Right ventricle myocardium inferior (tissue), 1 donor: ENCODE measurements around the gene SCRN1. TPM values are rescaled to one million over a fixed set of nuclear protein-coding genes. Genes with fewer than 3 reads are reported as not detected.
"Not testable (repeated sequence)": the region's sequence is repeated elsewhere in the genome, so short reads cannot be mapped to it uniquely, and the experiment has no call there.

Experiments used
- ATAC-seq: fragments of 200-7000 bp; cut with Tn5 transposase; one replicate; pipeline ENCODE4 v1.9.1; 2020; ENCODE audit warnings: mild to moderate bottlenecking, moderate library complexity
- DNase-seq: peaks from one replicate; pipeline ENCODE4 v3.0.0; 2021; ENCODE audit errors: missing footprints
- intact Hi-C: fragments of 100-400 bp; cut with DNase I; formaldehyde crosslinking; loops from one replicate; pipeline ENCODE4 v1.11.0; 2022
- total RNA-seq: library from RNA; stranded (reverse); fragmentation: NEBNext Ultra II Directional; extraction: Animal tissue kit (Norgen Biotek cat#: 25700); gene quantifications from one replicate; pipeline ENCODE4 v1.2.1, GENCODE V29; 2021
- donor health status: DM: no; HTN: yes; CAD: no; lungs with severe emphysema.

SCRN1 gene
- total RNA-seq, 1 donor from 2014 or later: 15.0 TPM

DNA sequence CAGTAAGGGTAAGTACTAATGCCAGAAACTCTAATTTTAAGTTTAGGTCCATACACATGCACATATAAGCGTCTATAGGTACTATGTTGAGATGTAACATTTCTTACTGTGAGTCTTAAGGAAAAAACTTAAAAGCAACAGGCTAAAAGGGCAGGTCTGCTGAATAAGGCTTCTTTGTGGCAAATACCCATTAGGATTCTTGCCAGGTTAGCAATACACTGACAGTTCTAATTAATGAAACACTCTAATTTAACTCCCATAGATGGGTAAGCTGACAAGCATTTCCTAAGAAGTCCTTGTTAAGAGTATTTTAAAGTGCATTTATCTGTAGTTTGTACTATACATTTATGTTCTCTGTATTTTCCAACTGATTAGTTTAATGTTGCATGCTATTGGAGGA is 14.0 kb downstream of the SCRN1 start:
- ATAC-seq (no peak), DNase-seq (no peak)
- intact Hi-C loops: no loop called here

DNA sequence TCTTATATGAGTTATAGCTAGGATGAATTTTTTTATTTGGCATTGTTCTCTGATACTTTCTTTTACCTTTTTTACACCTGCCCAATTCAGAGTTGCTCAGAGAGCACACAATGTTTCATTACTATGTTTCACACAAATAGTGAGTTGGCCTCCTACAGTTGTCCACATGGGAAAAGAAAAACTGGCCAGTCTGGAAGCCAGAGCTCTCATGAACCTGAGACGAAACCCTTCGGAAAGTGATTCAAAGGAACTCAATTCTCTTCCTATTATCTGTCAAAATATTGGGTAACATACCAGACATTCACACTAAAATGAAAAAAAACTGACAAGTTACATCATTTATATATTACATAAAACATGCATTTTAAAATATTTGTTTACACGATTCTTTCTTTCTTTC is 15.3 kb downstream of the SCRN1 start:
- intact Hi-C loops: no loop called here
- ATAC-seq (no peak), DNase-seq (no peak)

DNA sequence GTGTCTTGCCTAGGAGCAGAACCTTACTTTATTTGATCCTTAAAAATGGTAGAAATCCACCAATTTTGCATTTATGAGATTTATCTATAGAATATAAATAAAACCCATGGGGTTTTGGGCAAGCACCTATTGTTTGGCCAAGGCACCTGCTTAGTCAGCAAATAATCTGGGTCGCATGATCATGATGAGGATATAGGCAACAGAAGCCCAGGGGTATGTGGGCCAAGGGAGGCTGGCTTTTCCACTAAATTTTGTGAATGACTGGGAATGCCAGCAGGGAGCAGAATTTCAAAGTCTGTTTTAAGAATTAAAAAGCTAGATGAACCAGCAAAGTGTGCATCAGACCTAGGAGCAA is 17.3 kb downstream of the SCRN1 start:
- intact Hi-C loops: no loop called here
- DNase-seq (no peak), ATAC-seq (no peak)

DNA sequence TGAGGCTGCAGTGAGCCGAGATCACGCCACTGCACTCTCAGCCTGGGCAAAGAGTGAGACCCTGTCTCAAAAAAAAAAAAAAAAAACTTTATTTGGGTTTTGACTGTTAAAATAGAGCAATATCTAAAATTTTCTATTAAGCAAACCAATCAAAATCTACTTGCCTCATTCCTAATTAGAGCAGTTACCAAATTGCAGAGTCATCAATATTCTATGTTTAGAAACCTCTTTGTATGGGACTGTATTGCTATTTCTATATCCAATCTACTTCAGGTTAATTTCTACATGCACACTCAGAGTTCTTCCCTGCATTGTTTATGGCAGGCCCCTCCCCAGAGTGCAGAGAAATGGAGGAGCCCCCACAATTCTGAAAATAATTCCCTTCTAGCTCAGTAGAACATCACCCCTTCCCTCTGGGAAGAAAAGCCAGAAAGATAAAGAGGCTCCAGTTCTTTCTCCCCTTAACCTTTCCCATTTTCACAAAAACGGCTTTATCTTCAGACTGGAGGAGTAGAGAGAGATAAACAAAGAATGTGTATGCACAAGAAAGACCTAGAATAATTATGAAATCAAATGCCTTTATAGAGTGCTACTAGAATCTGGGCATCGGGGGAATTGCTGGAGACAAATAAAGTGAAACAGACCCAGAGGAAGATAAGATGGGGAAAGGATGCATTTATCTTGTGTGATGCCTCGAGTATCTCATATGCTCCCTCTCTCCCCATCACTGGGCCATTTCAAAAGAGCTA is 17.9 kb downstream of the SCRN1 start:
- intact Hi-C loops: no loop called here
- no peak for DNase-seq
- ATAC-seq: no peak

DNA sequence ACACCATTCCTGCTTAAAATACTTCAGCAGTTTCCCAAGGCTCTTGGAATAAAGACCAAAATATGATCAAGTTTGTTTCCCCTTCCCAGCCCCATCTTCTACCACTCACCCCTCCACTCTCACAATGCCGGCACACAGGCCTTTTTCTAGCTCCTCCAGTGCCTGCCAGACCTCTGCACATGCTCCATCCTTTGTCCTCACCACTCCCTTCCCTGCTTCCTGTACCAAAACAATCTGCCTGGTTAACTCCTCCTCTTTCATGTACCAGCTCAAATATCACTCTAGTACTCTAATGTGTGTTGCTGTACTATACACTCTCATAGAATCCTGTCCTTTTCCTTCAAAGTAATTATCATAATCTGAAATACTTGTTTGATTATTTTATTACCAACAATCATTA is 19.4 kb downstream of the SCRN1 start:
- ATAC-seq (no peak), DNase-seq (no peak)
- intact Hi-C loops: no loop called here

DNA sequence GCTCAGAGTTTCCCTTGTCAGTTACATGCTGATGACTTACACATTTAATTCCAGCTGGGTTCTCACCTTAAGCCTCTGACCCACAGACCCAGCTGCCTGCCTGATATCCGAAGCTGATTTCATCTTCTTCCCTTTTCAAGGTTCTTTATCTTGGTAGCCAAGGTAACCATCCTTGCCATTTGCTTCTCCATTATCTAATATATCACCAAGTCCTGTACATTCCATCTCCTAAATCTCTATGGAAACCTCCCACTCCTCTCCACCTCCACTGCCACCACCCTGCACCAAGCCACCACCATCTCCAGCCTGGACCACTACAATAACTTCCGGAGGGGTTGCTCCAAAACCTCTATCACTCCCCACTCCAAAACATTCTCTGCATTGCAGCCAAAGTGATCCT is 19.9 kb downstream of the SCRN1 start:
- intact Hi-C loops: no loop called here
- no peak for DNase-seq
- no peak for ATAC-seq

DNA sequence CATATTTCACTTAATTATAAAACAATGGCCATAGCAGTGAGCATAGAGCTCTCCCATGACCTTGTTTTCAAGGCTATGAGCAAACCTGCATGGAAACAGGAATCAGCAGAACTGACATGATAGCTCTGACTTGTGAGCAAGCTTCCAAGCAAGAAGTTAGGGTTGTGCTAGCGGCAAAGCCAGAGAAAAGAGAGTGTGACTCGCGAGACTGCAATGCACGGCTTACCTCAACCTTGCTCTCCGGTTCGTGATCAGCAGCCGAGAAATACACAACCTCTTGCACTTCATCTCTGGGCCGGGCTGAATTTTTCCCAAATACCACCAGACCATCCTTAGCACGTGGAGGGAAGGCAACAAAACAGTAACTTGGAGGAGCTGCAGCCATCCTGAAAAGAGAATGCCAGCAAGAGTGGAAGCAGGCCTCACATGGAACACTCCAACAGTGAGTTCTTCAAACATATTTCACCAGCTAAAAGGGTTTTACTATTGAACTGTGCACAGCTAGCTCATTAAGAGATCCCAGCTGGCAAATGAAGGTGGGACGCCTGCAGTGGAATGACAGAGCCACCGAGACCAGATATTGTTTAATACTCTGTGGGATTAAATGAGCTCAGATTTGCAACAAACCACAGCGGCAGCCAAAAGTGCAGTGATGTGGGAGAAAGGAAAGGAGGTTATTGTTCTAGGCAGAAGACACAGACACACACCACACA is 20.8 kb downstream of the SCRN1 start:
- peak; percentile 26 for ATAC-seq
- intact Hi-C loops: no loop called here
- no peak for DNase-seq

DNA sequence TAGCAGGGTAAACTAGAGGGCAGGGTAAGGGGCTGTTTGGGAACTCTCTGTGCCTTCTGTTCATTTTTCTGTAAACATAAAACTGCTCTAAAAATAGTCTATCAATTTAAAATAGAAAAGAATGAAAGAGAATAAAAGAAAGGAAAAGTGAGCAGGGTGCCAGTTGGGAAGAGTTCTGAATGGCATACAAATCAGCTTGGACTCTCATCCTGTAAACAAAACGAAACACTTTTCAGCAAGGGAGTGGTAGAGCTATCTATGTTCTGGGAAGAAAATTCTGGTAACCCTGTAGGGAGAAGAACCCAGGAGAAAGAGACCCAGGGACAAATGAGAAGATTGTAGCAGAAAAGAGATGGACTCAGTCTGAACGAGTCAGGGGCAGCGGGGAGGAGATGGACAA is 24.6 kb downstream of the SCRN1 start:
- ATAC-seq (no peak), DNase-seq (no peak)
- intact Hi-C loops: no loop called here

DNA sequence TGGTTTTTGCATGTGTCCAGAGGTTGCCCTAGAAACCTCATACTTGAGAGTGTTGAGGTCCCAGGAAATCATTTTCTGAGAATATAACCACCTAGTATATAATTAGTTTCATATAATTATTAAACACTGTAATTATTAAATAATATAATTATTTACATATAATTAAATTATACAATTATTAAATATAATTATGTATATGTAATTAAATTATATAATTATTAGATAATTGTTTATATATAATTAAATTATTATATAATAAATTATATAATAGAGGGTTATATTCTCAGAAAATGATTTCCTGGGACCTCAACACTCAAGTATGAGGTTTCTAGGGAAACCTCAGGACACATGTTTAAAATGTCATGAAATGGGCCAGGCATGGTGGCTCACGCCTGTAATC is 27.6 kb downstream of the SCRN1 start:
- DNase-seq (no peak), ATAC-seq (no peak)
- intact Hi-C loops: no loop called here

DNA sequence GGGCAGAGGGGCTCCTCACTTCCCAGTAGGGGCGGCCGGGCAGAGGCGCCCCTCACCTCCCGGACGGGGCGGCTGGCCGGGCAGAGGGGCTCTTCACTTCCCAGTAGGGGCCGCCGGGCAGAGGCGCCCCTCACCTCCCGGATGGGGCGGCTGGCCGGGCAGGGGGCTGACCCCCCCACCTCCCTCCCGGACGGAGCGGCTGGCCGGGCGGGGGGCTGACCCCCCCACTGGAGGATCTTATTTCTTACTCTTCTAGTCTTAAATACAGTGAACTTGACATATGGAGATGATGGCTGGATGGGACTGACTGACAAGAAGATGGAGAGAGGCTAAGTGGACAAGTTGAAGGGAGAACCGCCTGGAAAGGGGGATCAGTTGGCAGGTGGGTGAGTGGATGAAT is 28.0 kb downstream of the SCRN1 start:
- intact Hi-C loops, ATAC-seq, DNase-seq: not testable (repeated sequence)

DNA sequence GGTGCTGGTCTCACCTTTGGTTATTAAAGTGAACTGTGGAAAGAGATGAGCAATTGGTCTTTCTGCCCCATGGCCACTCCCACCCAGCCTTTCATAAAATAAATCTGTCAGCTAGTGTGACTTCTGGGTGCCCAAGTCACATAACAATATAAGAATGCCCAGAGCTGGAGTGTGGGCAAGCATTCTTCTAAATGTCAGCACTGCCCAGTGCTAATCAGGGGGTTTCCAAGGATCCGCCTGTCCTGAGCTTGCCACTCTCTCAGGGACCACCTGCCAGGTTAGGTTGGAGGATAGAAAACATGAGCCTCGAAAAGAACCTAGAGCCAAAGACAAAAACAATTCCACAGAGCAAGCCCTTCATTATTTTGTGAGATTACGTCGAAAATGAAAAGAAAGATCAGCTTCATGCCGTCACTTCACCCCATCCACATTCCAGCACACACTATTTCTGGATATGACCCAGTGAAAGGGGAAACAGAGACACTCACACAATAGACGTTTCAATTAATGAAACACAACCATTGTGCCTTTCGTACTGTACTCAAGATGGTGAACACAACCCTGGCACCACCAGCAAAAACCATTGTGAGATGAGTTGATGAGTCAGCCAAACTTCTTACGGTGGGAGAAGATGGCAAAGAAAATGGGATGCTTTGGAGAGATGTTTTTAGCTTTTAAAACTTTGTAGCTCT is 30.8 kb downstream of the SCRN1 start:
- intact Hi-C loops: no loop called here
- no peak for DNase-seq
- no peak for ATAC-seq

DNA sequence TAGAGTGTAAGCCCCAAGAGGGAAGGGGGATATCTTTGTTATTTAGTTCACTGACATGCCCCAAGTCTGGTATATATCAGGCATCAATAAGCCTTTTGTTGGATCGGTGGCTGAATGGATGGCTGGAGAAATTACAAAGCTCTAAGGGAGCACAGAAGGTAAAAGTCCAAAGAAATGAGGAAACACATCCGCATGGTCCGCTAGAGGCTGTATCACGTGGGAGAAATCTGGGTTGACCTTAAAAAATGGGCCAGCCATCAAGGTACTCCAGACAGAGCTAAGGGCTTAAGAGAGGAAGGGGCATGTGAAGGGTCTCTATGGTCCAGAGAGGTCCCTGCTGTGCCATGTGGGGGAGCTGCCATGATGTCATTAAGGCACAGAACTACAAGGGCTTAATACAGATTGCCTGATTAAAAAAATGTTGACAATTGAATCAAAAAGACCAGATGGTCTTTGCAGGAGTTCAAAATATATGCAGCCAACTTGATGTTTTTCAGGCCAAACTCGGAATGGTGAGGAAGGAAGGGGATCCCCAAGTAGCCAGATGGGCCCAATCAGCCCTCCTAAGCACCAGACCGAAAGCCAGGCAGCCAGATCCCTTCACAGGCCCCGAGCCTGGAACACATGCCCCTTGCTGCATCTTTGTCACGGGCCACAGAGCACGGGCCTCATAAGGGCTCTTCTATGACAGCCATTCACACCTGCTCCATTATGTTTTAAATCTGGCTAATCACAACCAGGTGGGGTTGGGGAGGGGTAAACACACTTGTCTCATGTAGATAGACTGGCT is 31.9 kb downstream of the SCRN1 start:
- intact Hi-C loops: no loop called here
- ATAC-seq (no peak), DNase-seq (no peak)

DNA sequence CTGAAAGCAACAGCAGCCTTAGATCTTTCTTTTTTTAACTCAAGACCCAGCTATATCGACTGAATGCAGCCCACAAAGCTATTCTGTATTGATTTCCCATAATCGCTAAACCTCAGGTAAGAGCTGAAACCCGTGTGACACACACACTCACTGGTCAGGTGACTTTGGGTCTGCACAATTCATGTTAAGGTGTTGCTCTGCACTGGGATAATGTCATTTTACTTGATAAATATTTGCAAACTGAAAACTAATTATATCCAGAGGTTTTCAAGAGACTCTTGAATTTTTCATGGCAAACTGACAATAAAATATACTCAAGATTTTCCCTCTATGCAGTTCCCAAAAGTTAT is 33.1 kb downstream of the SCRN1 start:
- intact Hi-C loops: no loop called here
- no peak for DNase-seq
- ATAC-seq: no peak

DNA sequence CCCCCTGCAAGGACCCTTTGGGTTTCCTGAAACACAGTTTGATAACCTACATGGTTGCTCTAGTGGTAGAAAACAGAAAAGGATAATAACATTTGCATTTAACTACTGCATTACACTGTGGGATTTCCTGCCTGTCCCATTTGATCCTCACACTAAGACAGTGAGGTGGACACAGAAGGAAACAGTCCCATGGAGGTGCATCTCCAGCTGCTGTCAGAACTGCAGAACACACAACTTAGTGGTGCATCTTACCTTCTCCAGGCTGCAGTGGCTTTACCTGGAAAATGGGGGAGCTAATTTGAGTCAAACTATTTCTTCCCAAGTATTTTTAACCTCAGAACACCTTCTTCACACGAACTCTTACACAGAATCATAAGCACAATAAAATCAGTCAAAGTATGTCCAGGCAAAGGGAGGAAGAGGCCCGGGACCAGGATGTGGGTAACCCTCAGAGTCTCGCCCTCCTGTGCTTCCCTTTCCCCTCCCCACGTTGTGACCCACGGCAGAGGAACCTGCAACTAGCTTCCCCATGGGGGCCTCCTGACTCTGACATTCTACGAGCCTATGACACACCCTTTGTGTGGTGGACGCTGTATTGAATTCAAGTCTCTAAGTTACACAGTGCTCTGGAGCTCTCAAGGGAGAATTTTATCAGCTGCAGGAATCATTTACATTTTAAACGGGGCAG is 33.7 kb downstream of the SCRN1 start:
- no peak for ATAC-seq
- intact Hi-C loops: no loop called here
- DNase-seq: no peak

DNA sequence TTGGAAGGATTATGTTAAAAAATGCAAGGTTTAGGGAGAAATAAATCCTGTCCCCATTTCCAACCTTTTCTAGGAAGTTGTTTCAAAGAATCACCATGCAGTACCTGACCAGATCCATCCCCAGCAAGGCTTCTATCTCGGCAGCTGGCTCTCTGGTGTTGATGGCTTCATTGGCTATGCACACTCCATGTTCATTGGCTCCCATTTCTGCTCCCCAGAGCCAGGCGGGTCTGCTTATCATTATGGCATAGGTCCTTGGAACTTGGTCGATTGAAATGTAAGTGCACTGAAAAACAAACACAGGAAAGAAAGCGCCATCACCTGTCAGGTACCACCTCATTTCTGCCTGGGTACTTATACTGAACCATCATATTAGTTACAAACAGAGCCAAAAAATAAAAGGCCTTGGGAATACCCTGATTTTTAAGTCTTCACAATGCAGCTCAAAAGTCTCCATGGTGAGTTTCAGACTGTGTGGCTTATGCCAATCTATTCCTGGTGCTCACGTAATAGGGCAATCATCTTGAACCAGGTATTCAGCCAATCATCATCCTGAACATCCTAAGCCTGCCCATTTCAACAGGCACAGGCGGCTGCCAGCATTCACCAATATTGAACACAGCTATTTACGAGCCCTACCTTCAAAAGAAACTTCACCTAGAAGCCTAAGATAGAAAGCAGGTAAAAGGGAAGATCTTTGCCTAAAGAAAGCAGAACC is 34.4 kb downstream of the SCRN1 start:
- DNase-seq (no peak), ATAC-seq (peak; percentile 53)
- intact Hi-C loops: no loop called here

DNA sequence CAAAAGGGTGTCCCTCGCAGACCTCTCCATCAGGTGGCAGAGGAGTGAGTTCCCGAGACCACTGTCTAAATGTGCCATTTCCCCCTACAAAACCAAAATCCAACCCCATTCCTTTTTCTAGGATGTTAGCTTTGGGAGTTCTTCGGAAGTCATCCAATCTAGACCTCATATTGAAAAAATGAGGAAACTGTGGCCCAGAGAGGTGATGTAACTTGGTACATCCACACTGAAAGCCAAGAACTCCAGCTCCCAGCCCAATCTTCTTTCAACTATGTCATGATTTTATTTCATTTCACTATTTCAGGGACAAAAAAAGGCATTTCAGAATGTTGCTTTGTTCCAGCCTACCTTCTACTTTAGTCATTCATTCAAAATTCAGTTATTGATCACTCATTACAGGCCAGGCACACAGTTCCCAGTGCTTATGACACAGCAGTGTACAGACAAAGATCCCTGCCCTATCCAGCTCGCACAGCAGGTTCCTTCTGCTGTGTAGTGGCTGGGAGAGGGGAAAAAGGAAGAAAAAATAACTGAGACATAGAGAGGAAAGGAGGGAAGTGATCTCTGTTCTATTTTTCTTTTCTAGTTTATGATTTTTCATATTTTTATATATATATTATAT is 35.8 kb downstream of the SCRN1 start:
- DNase-seq (no peak), ATAC-seq (peak; percentile 66)
- intact Hi-C loops: no loop called here

DNA sequence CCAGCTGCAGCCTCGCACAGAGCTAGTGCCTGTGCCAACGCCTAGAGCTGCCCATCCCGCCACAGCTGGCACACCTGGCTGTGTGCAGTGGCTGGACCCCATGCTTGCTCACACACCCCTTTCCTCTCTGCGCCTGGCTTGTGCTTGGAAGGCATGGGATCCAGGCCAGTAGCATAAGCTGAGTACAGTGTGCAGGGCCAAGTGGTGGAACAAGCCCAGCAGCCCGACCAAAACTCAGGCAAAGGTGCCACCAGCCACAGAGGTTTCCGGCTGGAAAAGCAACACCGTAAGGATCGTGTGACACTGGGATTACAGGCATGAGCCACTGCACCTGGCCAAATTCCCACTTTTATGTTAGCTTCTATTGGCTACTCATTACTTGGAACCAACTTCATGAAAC is 38.4 kb downstream of the SCRN1 start:
- ATAC-seq (no peak), DNase-seq (no peak)
- intact Hi-C loops: no loop called here

DNA sequence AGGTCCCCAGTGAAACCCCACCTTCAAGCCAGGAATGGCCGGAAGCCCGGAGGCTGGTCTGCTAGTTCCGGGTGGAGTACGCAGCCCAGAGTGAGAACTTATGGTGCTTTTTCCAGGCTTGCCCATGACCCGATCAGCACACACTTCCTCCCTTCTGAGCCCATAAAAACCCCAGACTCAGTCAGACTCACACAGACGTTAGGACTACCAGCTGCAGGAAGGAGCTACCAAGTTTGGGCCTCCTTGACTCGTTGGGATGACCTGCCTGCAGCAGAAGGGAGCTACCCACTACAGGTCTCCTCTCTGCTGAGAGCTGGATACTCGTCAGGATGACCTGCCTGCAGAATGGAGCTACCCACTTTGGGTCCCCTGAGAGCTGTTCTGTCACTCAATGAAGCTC is 39.1 kb downstream of the SCRN1 start:
- no peak for DNase-seq
- intact Hi-C loops: no loop called here
- ATAC-seq: no peak
